GM19397 (cell line): ENCODE data around the gene CALHM5.
"Not testable (repeated sequence)": the region's sequence is repeated elsewhere in the genome, so short reads cannot be mapped to it uniquely, and the experiment has no call there.

Experiments used
- ATAC-seq: cut with Tn5 transposase; IDR thresholded peaks from one replicate; pipeline ENCODE4 v1.9.1; 2021; ENCODE audit warnings: mild to moderate bottlenecking, moderate library complexity; ENCODE audit not compliant: unreplicated experiment

The CALHM5 gene

GRCh38 chr6:116511424-116512110 is at the start of gene CALHM5:
Gene CALHM5 (plus strand): TSS chr6:116511639. CDS start chr6:116511697, 58 bp downstream.
- no peak for ATAC-seq

- peak; percentile 92 for ATAC-seq
These were observed 49.2 kb upstream of the CALHM5 start for GRCh38 chr6:116461932-116462885.

- ATAC-seq = no peak
These were observed 48.1 kb upstream of the CALHM5 start for GRCh38 chr6:116463301-116463700.

- no peak for ATAC-seq
These were observed 46.2 kb upstream of the CALHM5 start for GRCh38 chr6:116465246-116465645.

- no peak for ATAC-seq
These were observed 44.3 kb upstream of the CALHM5 start for GRCh38 chr6:116467096-116467495.

- no peak for ATAC-seq
These were observed 43.9 kb upstream of the CALHM5 start for GRCh38 chr6:116467514-116467913.

GRCh38 chr6:116468293-116468692 is 43.1 kb upstream of the CALHM5 start:
- ATAC-seq = no peak

- no peak for ATAC-seq
These were observed 39.9 kb upstream of the CALHM5 start for GRCh38 chr6:116471531-116471930.

- no peak for ATAC-seq
These were observed 38.7 kb upstream of the CALHM5 start for GRCh38 chr6:116472706-116473105.

- no peak for ATAC-seq
These were observed 36.3 kb upstream of the CALHM5 start for GRCh38 chr6:116475141-116475540.

- ATAC-seq = peak; percentile 100
These were observed 35.3 kb upstream of the CALHM5 start for GRCh38 chr6:116476002-116476678.

GRCh38 chr6:116482780-116483179 is 28.7 kb upstream of the CALHM5 start:
- ATAC-seq = no peak

GRCh38 chr6:116483616-116484015 is 27.8 kb upstream of the CALHM5 start:
- no peak for ATAC-seq

GRCh38 chr6:116485559-116486184 is 25.8 kb upstream of the CALHM5 start:
- ATAC-seq = no peak

GRCh38 chr6:116491610-116492330 is 19.7 kb upstream of the CALHM5 start:
- ATAC-seq = no peak

GRCh38 chr6:116492331-116493067 is 18.9 kb upstream of the CALHM5 start:
- no peak for ATAC-seq

GRCh38 chr6:116495161-116495560 is 16.3 kb upstream of the CALHM5 start:
- ATAC-seq = not testable (repeated sequence)

GRCh38 chr6:116497113-116497676 is 14.2 kb upstream of the CALHM5 start:
- ATAC-seq = no peak

GRCh38 chr6:116500969-116501433 is 10.4 kb upstream of the CALHM5 start:
- no peak for ATAC-seq
